Activated T-cell treated with anti-CD3 and anti-CD28 coated beads, Interleukin-2, amount 50 U/mL, for 4 hours (primary cell): Measurements from ENCODE around the gene THBS2. TPM values are rescaled to one million over a fixed set of nuclear protein-coding genes. Genes with fewer than 3 reads are reported as not detected.
"Not testable (repeated sequence)": the region's sequence is repeated elsewhere in the genome, so short reads cannot be mapped to it uniquely, and the experiment has no call there.

Experiments
- ATAC-seq, 2 donors: fragments of 200-7000 bp; cut with Tn5 transposase; one replicate each; pipeline ENCODE4 v1.10.0; 2021
- DNase-seq: peaks from one replicate; pipeline ENCODE4 v3.0.0-alpha.2; 2020
- H3K27me3 Mint-ChIP-seq: one replicate; pipeline ENCODE4 v1.8.0; 2021; ENCODE audit warnings: low read depth, mixed read lengths
- H3K36me3 Mint-ChIP-seq: one replicate; pipeline ENCODE4 v1.8.0; 2022; ENCODE audit warnings: mixed read lengths; ENCODE audit not compliant: insufficient read depth
- H3K4me1 Mint-ChIP-seq: one replicate; pipeline ENCODE4 v1.8.0; 2021; ENCODE audit warnings: low read depth, mixed read lengths
- H3K4me3 Mint-ChIP-seq: one replicate; pipeline ENCODE4 v1.8.0; 2021; ENCODE audit warnings: mild to moderate bottlenecking, moderate library complexity, mixed read lengths
- H3K9me3 Mint-ChIP-seq: one replicate; pipeline ENCODE4 v1.8.0; 2021; ENCODE audit warnings: mixed read lengths
- total RNA-seq, 3 donors: library from RNA; stranded (reverse); gene quantifications; one replicate each; pipeline ENCODE4 v1.2.1, GENCODE V29; 2021

THBS2 gene
- total RNA-seq, 3 donors from 2014 or later = 0.05 to 0.18 TPM; not detected in 1

DNA sequence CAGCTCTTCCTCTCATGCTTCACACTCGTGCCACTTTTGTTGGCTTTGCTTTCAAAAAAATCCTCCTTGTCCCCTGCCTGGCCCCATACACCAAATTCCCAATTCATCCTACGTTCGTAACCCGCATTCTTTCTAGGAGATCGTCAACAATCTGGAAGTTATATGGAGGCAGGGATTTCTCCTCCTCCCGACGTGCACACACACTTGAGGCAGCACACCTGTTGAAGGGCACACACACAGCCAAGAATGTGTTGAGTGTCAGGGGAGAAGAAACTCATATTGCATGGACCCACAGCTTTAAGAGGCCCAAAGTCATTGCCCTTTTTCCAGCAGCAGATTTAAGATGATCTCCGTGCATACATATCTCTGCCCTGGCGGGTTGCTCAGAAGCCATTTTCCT is 28.9 kb downstream of the THBS2 start:
- Mint-ChIP-seq H3K36me3 (no peaks in the 10 kb centered on the region), H3K9me3 (no peaks in the 10 kb centered on the region), H3K4me3 (no peak overlapping the region), H3K4me1 (no peaks in the 10 kb centered on the region), H3K27me3 (peaks cover 4% of the 10 kb centered on the region)
- ATAC-seq = no peak
- no peak for DNase-seq

DNA sequence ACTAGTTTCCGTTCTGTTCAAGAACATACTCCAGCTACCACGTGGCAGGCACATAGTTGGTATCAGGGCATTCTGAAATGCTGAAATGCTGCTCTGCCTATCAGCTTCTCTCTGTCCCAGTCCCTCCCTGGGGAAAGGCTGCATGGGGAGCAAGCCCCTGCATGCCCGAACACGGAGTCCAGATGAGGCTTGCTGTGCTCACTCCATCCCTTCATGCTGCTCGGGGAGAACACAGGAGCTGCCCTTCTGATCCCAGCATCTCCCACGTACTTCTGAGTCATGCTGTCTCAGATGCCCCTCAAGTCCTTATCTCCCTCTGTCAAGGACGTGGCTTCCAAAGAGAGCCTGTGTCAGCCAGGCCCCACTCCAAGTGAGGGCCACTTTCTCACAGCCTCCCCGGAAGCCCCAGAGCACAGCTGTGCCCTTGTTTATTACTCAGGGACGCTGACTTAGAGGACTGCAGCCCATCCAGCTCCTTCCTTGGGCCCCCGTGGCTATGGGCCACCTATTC is 29.4 kb downstream of the THBS2 start:
- ATAC-seq (no peak), DNase-seq (no peak)
- Mint-ChIP-seq H3K4me3 (no peak overlapping the region), H3K27me3 (peaks cover 4% of the 10 kb centered on the region), H3K4me1 (no peaks in the 10 kb centered on the region), H3K36me3 (no peaks in the 10 kb centered on the region), H3K9me3 (no peaks in the 10 kb centered on the region)

DNA sequence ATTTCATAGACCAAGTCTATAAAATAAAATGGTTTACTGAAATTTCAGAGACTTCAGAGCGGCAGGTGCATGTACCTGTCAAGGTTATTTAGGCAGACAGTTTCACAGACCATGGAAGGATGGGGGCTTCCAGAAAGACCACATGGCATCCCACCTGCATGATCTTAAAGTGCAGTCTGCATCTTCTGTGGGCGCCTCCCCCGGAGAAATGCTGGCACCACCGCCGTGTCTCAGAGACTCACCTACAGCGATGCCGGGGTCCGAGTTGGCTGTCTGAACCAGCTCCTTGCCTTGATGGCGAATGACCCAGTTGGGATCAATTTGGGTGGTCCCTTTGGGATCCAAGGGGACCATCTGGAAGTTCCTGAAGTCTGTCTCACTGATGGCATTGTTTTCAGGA is 30.6 kb downstream of the THBS2 start:
- Mint-ChIP-seq H3K9me3 (no peaks in the 10 kb centered on the region), H3K4me1 (no peaks in the 10 kb centered on the region), H3K36me3 (no peaks in the 10 kb centered on the region), H3K27me3 (peaks cover 3% of the 10 kb centered on the region), H3K4me3 (no peak overlapping the region)
- DNase-seq = no peak
- no peak for ATAC-seq

DNA sequence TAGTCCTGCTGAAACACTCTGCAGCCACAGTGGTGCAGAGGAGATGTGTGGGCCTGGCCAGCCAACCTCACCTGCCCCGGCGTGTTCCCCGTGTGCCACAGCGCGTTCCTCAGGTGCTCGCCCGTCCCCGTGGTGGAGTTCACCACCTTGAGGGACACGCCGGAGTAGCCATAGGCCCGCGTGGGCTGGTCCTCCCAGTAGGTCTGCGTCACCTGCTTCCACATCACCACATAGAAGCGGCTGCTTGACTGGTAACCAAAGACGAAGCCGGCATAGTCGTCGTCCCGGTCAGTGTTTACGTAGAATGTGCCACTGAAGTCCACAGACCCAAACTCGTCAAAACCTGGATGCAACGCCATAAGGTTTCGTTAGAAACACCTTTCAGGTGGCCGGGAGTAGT is 31.5 kb downstream of the THBS2 start:
- no peak for DNase-seq
- ATAC-seq = no peak
- Mint-ChIP-seq H3K36me3 (no peaks in the 10 kb centered on the region), H3K4me1 (no peaks in the 10 kb centered on the region), H3K27me3 (peaks cover 3% of the 10 kb centered on the region), H3K4me3 (no peak overlapping the region), H3K9me3 (no peaks in the 10 kb centered on the region)

DNA sequence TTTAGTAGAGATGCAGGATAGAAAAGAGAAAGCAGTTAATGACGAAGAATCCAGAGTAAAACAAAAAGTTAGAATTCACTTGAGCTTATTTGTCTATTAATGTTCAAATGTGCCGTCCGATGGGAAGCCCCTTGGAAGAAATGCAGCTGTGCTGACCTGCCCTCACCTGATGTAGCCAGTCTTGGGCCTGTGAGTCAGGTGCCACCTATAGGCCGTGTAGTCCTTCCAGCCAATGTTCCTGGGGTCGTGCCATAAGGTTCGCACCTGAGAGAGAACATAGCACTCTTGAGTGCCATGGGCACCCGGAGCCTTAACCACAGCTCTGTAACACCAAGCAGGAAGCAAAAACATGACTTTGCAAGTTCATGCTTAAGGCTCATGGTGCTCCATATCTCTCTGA is 32.4 kb downstream of the THBS2 start:
- ATAC-seq = no peak
- Mint-ChIP-seq H3K27me3 (peaks cover 3% of the 10 kb centered on the region), H3K4me1 (no peaks in the 10 kb centered on the region), H3K36me3 (no peaks in the 10 kb centered on the region), H3K9me3 (no peaks in the 10 kb centered on the region), H3K4me3 (no peak overlapping the region)
- DNase-seq = no peak

DNA sequence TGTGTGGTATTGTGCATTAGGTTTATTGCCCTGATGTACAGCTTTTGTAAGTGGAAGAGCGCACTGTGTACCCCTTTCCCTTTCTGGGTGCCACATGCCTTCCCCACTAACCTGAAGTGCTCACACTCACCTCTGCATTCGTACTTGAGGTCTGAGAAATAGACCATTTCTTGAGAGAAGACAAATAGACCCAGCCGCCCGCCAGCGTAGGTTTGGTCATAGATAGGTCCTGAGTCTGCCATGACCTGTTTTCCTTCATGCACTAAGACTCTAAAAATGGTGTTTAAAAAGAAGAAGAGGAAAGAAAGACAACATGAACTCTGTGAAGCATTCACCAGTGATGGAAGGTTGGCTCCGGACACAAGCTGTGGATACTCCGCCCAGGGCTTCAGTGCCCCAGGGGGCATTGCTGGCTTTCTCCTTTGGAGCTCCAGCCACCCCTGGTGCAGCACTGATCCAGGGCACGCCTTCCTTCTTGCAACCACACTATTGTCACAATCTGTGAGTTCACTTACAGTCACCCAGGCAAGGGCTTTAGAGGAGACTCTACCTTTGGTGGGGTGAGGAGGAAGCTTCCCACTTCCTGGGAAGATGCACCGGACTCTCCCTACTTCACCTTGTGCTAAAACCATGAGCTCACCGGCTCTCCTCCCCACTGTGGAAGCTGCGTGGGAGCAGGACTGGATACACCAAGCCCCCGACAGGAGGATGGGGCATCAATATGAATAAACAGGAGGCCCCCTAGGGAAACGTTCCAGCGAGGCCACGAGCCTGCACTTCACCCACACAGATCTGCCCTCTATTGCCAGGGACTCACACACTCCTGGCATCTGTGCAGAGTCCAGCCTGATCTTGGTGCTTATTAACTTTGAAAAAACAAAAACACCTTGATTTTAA is 33.3 kb downstream of the THBS2 start:
- no peaks in the 10 kb centered on the region for H3K27me3 Mint-ChIP-seq
- DNase-seq (no peak), ATAC-seq (no peak)
- no peaks in the 10 kb centered on the region for H3K4me1 Mint-ChIP-seq
- no peaks in the 10 kb centered on the region for H3K36me3 Mint-ChIP-seq
- H3K4me3 Mint-ChIP-seq = no peak overlapping the region
- H3K9me3 Mint-ChIP-seq = no peaks in the 10 kb centered on the region

DNA sequence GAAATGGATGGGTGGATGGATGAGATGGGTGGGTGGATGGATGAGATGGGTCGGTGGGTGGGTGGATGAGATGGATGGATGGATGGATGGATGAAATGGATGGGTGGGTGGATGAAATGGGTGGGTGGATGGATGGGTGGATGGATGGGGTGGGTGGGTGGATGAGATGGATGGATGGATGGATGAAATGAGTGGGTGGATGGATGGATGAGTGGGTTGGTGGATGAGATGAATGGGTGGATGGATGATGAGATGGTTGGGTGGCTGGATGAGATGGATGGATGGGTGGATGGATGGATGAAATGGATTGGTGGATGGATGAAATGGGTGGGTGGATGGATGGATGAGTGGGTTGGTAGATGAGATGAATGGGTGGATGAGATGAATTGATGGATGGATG is 35.7 kb downstream of the THBS2 start:
- H3K4me3 Mint-ChIP-seq = no peak overlapping the region
- no peaks in the 10 kb centered on the region for H3K9me3 Mint-ChIP-seq
- H3K36me3 Mint-ChIP-seq = no peaks in the 10 kb centered on the region
- H3K27me3 Mint-ChIP-seq = no peaks in the 10 kb centered on the region
- peaks cover 2% of the 10 kb centered on the region for H3K4me1 Mint-ChIP-seq
- DNase-seq (no peak), ATAC-seq (no peak)

DNA sequence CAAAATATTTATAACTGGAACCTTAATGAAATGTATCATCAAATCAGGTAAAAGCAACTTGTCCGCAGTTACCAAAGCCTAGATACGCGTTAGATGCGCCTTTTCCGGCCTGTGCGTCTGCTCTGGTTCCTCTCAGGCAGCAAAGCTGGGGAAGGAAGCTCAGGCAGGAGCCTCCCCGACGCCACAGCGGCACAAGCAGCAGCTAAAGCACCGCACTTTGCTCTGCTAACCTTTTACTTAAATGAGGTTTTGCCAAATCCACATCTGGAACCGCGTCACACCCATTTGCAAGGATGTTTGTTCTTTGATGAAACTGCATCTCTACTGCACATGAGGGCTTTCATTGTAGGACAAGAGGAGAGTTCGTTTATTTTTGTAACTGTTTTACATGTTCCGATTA is 36.8 kb downstream of the THBS2 start:
- DNase-seq (no peak), ATAC-seq (no peak)
- Mint-ChIP-seq H3K4me1 (peaks cover 6% of the 10 kb centered on the region), H3K27me3 (no peaks in the 10 kb centered on the region), H3K4me3 (no peak overlapping the region), H3K36me3 (no peaks in the 10 kb centered on the region), H3K9me3 (peaks cover 2% of the 10 kb centered on the region)

DNA sequence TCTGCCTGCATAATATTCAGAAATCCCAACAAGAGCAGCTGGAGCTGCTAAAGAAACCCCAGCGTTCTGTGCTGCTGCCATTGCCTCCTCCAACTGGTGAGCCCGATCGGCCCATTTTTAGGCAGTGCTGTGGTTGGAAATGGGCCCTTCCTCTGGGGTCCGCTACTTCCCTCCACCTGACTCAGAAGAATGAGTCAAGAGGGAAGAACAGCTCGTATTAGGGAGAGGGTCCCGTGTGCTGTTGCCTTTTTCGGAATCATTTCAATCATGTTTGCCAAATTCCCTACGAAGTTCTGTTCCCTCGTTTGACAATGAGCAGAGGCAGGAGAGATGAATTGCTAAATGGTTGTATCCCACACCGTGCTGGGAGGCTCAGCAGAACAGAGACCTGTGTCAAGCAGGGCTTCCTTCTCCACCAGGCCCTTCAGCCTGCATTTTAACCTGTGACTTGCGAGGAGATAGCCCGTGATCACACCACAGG is 38.4 kb downstream of the THBS2 start:
- ATAC-seq (no peak), DNase-seq (no peak)
- Mint-ChIP-seq H3K4me1 (peaks cover 8% of the 10 kb centered on the region), H3K9me3 (peaks cover 11% of the 10 kb centered on the region), H3K4me3 (no peak overlapping the region), H3K36me3 (no peaks in the 10 kb centered on the region), H3K27me3 (no peaks in the 10 kb centered on the region)

DNA sequence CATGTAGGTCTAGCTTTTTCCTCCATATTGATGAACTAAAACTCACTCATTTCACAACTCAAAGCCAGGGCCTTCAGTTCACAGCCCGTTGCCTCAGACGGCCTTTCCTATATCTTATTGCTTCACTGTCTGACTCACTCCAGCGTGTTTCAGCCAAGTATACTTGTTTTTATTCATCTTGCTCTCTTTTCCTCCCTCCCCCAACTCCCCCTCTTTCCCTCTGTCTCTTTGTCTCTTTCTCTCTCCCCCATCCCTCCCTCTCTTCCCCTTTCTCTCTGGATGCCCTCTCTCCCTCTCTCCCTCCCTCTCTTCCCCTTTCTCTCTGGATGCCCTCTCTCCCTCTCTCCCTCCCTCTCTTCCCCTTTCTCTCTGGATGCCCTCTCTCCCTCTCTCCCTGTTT is 38.9 kb downstream of the THBS2 start:
- ATAC-seq, H3K27me3 Mint-ChIP-seq, H3K36me3 Mint-ChIP-seq, H3K4me3 Mint-ChIP-seq, H3K4me1 Mint-ChIP-seq, DNase-seq: not testable (repeated sequence)
- H3K9me3 Mint-ChIP-seq = peaks cover 15% of the 10 kb centered on the region

DNA sequence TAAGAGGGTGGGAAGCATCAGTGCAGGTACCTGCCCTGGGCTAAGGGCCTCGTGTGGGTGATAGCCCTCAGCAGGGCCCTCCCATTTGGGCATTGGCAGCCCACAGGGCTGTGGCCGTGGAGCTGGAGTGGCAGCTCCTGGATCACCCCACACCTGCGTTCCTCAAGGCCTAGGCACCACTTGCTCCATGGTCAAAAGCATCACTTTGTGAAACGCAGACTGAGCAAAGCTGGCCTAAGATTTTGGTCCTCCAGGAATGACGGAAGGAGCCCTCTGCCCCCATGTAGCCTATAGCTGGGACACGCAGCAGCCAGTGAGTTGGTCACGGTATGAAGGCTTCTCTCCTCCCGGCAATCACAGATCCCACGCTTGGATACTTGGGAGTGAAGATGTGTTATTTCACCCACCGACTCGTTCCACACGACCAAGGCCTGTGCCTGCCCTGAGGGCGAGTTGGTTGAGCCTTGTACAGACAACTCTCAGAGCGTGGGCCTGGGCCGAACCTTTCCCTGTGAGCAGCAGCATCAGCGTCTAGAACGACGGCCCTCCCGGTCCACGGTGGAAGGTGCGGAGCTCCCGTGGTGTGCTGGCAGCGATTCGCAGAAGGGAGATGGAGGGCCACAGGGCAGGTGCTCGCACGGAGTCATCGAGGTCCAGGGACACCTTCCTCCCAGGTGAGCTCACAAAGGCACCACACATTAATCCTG is 39.7 kb downstream of the THBS2 start:
- Mint-ChIP-seq H3K9me3 (peaks cover 16% of the 10 kb centered on the region), H3K4me3 (no peak overlapping the region), H3K36me3 (no peaks in the 10 kb centered on the region), H3K27me3 (no peaks in the 10 kb centered on the region), H3K4me1 (peaks cover 8% of the 10 kb centered on the region)
- no peak for ATAC-seq
- no peak for DNase-seq

DNA sequence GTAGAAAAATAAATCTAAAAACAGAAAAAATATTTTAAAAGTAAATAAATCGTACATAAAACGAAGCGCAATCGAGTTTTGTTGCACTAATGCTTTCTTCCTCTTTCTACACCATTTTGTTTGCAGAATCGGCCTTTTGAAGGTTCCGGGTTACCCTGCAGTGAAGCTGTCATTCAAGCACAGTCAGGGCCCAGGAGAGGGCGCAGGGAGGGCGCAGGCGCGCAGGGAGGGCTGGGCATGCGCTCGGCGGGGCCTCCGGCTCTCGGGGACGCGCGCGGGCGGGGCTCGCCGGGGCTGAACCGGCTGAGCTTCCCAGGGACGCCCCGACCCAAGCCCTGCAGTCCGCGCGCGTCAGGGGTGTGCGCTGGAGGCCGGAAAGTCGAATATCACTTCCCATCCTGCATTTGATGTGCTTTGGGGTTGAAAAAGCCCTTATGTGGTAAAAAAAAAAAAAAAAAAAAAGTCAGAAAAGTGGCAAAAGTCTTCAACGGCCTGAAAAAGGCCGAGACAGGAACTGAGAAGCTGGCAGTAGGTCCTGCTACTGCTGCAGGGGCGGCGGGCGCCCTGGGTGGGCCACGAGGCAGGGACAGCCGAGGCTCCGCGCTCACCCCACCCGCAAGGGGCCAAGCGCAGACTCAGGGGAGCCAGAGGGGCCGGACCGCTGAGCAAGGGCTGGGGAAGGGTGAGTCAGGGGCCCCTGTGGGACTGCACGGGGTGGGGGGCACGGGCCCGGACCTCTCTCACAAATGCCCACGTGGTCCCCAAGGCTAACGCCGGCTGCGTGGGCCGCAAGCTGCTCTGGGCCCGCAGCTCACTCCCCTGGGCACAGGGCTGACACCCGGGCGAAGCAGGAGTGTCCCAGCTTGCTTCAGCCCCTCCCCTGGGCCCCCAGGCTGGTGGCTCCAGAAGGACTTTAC is 40.5 kb downstream of the THBS2 start:
- H3K36me3 Mint-ChIP-seq = peaks cover 3% of the 10 kb centered on the region
- H3K9me3 Mint-ChIP-seq = peaks cover 20% of the 10 kb centered on the region
- no peaks in the 10 kb centered on the region for H3K27me3 Mint-ChIP-seq
- ATAC-seq (peak; percentile 100), DNase-seq (peak; percentile 78)
- H3K4me3 Mint-ChIP-seq = peak overlapping the region; percentile 71
- peaks cover 8% of the 10 kb centered on the region for H3K4me1 Mint-ChIP-seq

DNA sequence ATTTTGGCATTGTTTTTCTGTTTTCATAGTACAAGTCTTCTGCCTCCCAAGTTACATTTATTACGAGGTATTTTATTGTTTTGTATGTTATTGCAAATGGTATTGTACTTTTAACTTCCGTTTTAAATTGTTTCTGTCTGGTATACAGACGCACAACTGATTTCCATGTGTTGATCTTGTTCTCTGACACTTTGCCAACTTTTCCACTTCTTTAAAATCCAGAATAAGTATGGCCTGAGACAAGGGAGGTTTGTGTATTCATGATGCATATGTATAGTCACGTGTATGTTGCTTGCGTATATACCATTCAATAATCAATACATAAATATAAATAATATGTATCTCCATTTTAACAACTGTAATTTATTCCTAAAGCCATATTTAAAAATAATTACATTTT is 41.2 kb downstream of the THBS2 start:
- Mint-ChIP-seq H3K4me1 (peaks cover 9% of the 10 kb centered on the region), H3K4me3 (no peak overlapping the region)
- no peak for DNase-seq

DNA sequence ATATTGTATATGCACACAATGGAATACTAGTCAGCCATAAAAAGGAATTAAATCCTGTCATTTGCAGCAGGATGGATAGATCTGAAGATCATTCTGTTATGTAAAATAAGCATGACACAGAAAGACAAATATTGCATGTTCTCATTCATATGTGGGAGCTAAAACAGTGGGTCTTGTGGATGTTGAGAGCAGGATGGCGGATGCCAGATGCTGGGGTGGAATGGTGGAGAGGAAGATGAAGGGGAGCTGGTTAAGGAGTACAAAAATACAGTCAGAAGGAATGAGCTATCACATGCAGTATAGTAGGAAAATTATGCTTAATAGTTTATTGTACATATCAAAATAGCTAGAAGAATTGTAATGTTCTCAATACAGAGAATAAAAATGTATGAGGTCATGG is 41.8 kb downstream of the THBS2 start:
- peaks cover 9% of the 10 kb centered on the region for H3K4me1 Mint-ChIP-seq
- ATAC-seq = no peak

More for the DNA sequence above, 41.2 kb downstream of the THBS2 start:
- Mint-ChIP-seq H3K9me3 (peaks cover 27% of the 10 kb centered on the region), H3K36me3 (peaks cover 3% of the 10 kb centered on the region), H3K27me3 (no peaks in the 10 kb centered on the region)
- no peak for ATAC-seq

More for the DNA sequence above, 41.8 kb downstream of the THBS2 start:
- H3K4me3 Mint-ChIP-seq = peak overlapping the region; percentile 16
- no peaks in the 10 kb centered on the region for H3K27me3 Mint-ChIP-seq
- peaks cover 30% of the 10 kb centered on the region for H3K9me3 Mint-ChIP-seq
- H3K36me3 Mint-ChIP-seq = peaks cover 3% of the 10 kb centered on the region
- DNase-seq = no peak
